ENCODE data around the gene LANCL2.

Gene LANCL2

GRCh38 chr7:55342216-55342871 lies 22.8 kb upstream of the LANCL2 start:
- no peaks in the 10 kb centered on the region for H3K36me3 ChIP-seq (ENCODE audit: control insufficient read depth in 1 of 2, insufficient read depth in 2 of 2, low read depth in 1 of 2, low read length in 2 of 2)
- no peak overlapping the region for H3K14ac ChIP-seq (ENCODE audit: low read length in 2 of 2)
- DNase-seq: no peak
- H3K79me1 ChIP-seq (replicated peaks; ENCODE audit: low read length, poor library complexity, severe bottlenecking): no peaks in the 10 kb centered on the region
- H3K27ac ChIP-seq (ENCODE audit: low read length, poor library complexity, severe bottlenecking): no peak overlapping the region
- no peaks in the 10 kb centered on the region for H3K9me3 ChIP-seq (ENCODE audit: control insufficient read depth, low read length)
- H3K4me3 ChIP-seq (ENCODE audit: insufficient read depth in 1 of 2, low read depth in 1 of 2, low read length in 2 of 2): no peak overlapping the region
- 92% methylated on average over 27 of the region's 27 CpGs for WGBS
- no peak overlapping the region for H2AK5ac ChIP-seq (ENCODE audit: low read length, severe bottlenecking)
- H3K27me3 ChIP-seq (ENCODE audit: control insufficient read depth in 1 of 2, insufficient read depth in 1 of 2, low read length in 2 of 2): peaks cover 0 to 2% of the 10 kb centered on the region in 2 experiments
- no peak overlapping the region for H4K91ac ChIP-seq (ENCODE audit: low read length)
- no peaks in the 10 kb centered on the region for H3K4me1 ChIP-seq (ENCODE audit: control insufficient read depth, insufficient read depth, low read depth, low read length)
- H2AFZ ChIP-seq (ENCODE audit: low read depth, low read length): no peak overlapping the region
- H2BK15ac ChIP-seq (ENCODE audit: low read depth, poor library complexity, severe bottlenecking): no peak overlapping the region
- no peak overlapping the region for H3K4ac ChIP-seq (ENCODE audit: low read depth in 1 of 2, low read length in 2 of 2)
- no peak overlapping the region for H3K9ac ChIP-seq (ENCODE audit: low read length)
- H3K18ac ChIP-seq (ENCODE audit: low read depth in 1 of 2, low read length in 2 of 2): no peak overlapping the region
- no peak overlapping the region for H3K4me2 ChIP-seq (ENCODE audit: low read length, poor library complexity, severe bottlenecking)
- no peak overlapping the region for H2BK12ac ChIP-seq (ENCODE audit: low read length in 2 of 2)
- H3K23ac ChIP-seq (ENCODE audit: low read length in 2 of 2): no peak overlapping the region
- no peak overlapping the region for H2BK5ac ChIP-seq (ENCODE audit: low read depth, low read length, poor library complexity, severe bottlenecking)
- no peak overlapping the region for H2BK120ac ChIP-seq (ENCODE audit: low read depth, low read length)
- no peak overlapping the region for H4K8ac ChIP-seq (ENCODE audit: low read length)

GRCh38 chr7:55343002-55343781 lies 21.9 kb upstream of the LANCL2 start:
- Histone ChIP-seq H2AK5ac (ENCODE audit: low read length, severe bottlenecking) (no peak overlapping the region), H4K91ac (ENCODE audit: low read length) (no peak overlapping the region), H3K9ac (ENCODE audit: low read length) (no peak overlapping the region), H2BK15ac (ENCODE audit: low read depth, poor library complexity, severe bottlenecking) (no peak overlapping the region), H3K4me1 (ENCODE audit: control insufficient read depth, insufficient read depth, low read depth, low read length) (no peaks in the 10 kb centered on the region), H3K27me3 (ENCODE audit: control insufficient read depth in 1 of 2, insufficient read depth in 1 of 2, low read length in 2 of 2) (no peaks in the 10 kb centered on the region), H4K8ac (ENCODE audit: low read length) (no peak overlapping the region), H2AFZ (ENCODE audit: low read depth, low read length) (no peak overlapping the region), H3K23ac (ENCODE audit: low read length in 2 of 2) (no peak overlapping the region), H3K18ac (ENCODE audit: low read depth in 1 of 2, low read length in 2 of 2) (no peak overlapping the region), H2BK120ac (ENCODE audit: low read depth, low read length) (no peak overlapping the region), H2BK5ac (ENCODE audit: low read depth, low read length, poor library complexity, severe bottlenecking) (no peak overlapping the region), H3K4me3 (ENCODE audit: insufficient read depth in 1 of 2, low read depth in 1 of 2, low read length in 2 of 2) (no peak overlapping the region), H3K36me3 (ENCODE audit: control insufficient read depth in 1 of 2, insufficient read depth in 2 of 2, low read depth in 1 of 2, low read length in 2 of 2) (no peaks in the 10 kb centered on the region), H3K14ac (ENCODE audit: low read length in 2 of 2) (no peak overlapping the region), H3K27ac (ENCODE audit: low read length, poor library complexity, severe bottlenecking) (no peak overlapping the region), H2BK12ac (ENCODE audit: low read length in 2 of 2) (no peak overlapping the region), H3K4me2 (ENCODE audit: low read length, poor library complexity, severe bottlenecking) (no peak overlapping the region), H3K79me1 (replicated peaks; ENCODE audit: low read length, poor library complexity, severe bottlenecking) (no peaks in the 10 kb centered on the region), H3K9me3 (ENCODE audit: control insufficient read depth, low read length) (no peaks in the 10 kb centered on the region), H3K4ac (ENCODE audit: low read depth in 1 of 2, low read length in 2 of 2) (no peak overlapping the region)
- WGBS: 85% methylated on average over 42 of the region's 42 CpGs
- no peak for DNase-seq

- no peaks in the 10 kb centered on the region for H3K9me3 ChIP-seq (ENCODE audit: control insufficient read depth, low read length)
- no peak overlapping the region for H2BK120ac ChIP-seq (ENCODE audit: low read depth, low read length)
- H3K14ac ChIP-seq (ENCODE audit: low read length in 2 of 2): no peak overlapping the region
- no peaks in the 10 kb centered on the region for H3K4me1 ChIP-seq (ENCODE audit: control insufficient read depth, insufficient read depth, low read depth, low read length)
- no peaks in the 10 kb centered on the region for H3K36me3 ChIP-seq (ENCODE audit: control insufficient read depth in 1 of 2, insufficient read depth in 2 of 2, low read depth in 1 of 2, low read length in 2 of 2)
- no peak overlapping the region for H2AK5ac ChIP-seq (ENCODE audit: low read length, severe bottlenecking)
- no peaks in the 10 kb centered on the region for H3K79me1 ChIP-seq (replicated peaks; ENCODE audit: low read length, poor library complexity, severe bottlenecking)
- H4K8ac ChIP-seq (ENCODE audit: low read length): no peak overlapping the region
- no peak overlapping the region for H3K4me3 ChIP-seq (ENCODE audit: insufficient read depth in 1 of 2, low read depth in 1 of 2, low read length in 2 of 2)
- no peak overlapping the region for H3K4ac ChIP-seq (ENCODE audit: low read depth in 1 of 2, low read length in 2 of 2)
- WGBS: 89% methylated on average over 47 of the region's 47 CpGs
- no peak overlapping the region for H3K18ac ChIP-seq (ENCODE audit: low read depth in 1 of 2, low read length in 2 of 2)
- H2BK15ac ChIP-seq (ENCODE audit: low read depth, poor library complexity, severe bottlenecking): no peak overlapping the region
- no peak overlapping the region for H3K23ac ChIP-seq (ENCODE audit: low read length in 2 of 2)
- no peak overlapping the region for H2AFZ ChIP-seq (ENCODE audit: low read depth, low read length)
- no peak overlapping the region for H3K27ac ChIP-seq (ENCODE audit: low read length, poor library complexity, severe bottlenecking)
- DNase-seq: no peak
- H3K9ac ChIP-seq (ENCODE audit: low read length): no peak overlapping the region
- no peak overlapping the region for H3K4me2 ChIP-seq (ENCODE audit: low read length, poor library complexity, severe bottlenecking)
- H2BK12ac ChIP-seq (ENCODE audit: low read length in 2 of 2): no peak overlapping the region
- H4K91ac ChIP-seq (ENCODE audit: low read length): peak overlapping the region; percentile 22
- H2BK5ac ChIP-seq (ENCODE audit: low read depth, low read length, poor library complexity, severe bottlenecking): no peak overlapping the region
- H3K27me3 ChIP-seq (ENCODE audit: control insufficient read depth in 1 of 2, insufficient read depth in 1 of 2, low read length in 2 of 2): no peaks in the 10 kb centered on the region
Measured at GRCh38 chr7:55343860-55344606, 21.1 kb upstream of the LANCL2 start.

- H2AFZ ChIP-seq (ENCODE audit: low read depth, low read length): no peak overlapping the region
- no peak overlapping the region for H2BK120ac ChIP-seq (ENCODE audit: low read depth, low read length)
- H2AK5ac ChIP-seq (ENCODE audit: low read length, severe bottlenecking): no peak overlapping the region
- H4K8ac ChIP-seq (ENCODE audit: low read length): no peak overlapping the region
- H3K4me2 ChIP-seq (ENCODE audit: low read length, poor library complexity, severe bottlenecking): no peak overlapping the region
- H2BK15ac ChIP-seq (ENCODE audit: low read depth, poor library complexity, severe bottlenecking): no peak overlapping the region
- H3K9me3 ChIP-seq (ENCODE audit: control insufficient read depth, low read length): no peaks in the 10 kb centered on the region
- DNase-seq: no peak
- no peak overlapping the region for H2BK5ac ChIP-seq (ENCODE audit: low read depth, low read length, poor library complexity, severe bottlenecking)
- no peak overlapping the region for H4K91ac ChIP-seq (ENCODE audit: low read length)
- no peak overlapping the region for H3K4ac ChIP-seq (ENCODE audit: low read depth in 1 of 2, low read length in 2 of 2)
- no peak overlapping the region for H3K9ac ChIP-seq (ENCODE audit: low read length)
- no peaks in the 10 kb centered on the region for H3K36me3 ChIP-seq (ENCODE audit: control insufficient read depth in 1 of 2, insufficient read depth in 2 of 2, low read depth in 1 of 2, low read length in 2 of 2)
- H3K4me1 ChIP-seq (ENCODE audit: control insufficient read depth, insufficient read depth, low read depth, low read length): no peaks in the 10 kb centered on the region
- no peak overlapping the region for H2BK12ac ChIP-seq (ENCODE audit: low read length in 2 of 2)
- H3K23ac ChIP-seq (ENCODE audit: low read length in 2 of 2): no peak overlapping the region
- H3K4me3 ChIP-seq (ENCODE audit: insufficient read depth in 1 of 2, low read depth in 1 of 2, low read length in 2 of 2): no peak overlapping the region
- WGBS: 95% methylated on average over 46 of the region's 46 CpGs
- H3K27me3 ChIP-seq (ENCODE audit: control insufficient read depth in 1 of 2, insufficient read depth in 1 of 2, low read length in 2 of 2): no peaks in the 10 kb centered on the region
- H3K27ac ChIP-seq (ENCODE audit: low read length, poor library complexity, severe bottlenecking): no peak overlapping the region
- H3K79me1 ChIP-seq (replicated peaks; ENCODE audit: low read length, poor library complexity, severe bottlenecking): no peaks in the 10 kb centered on the region
- H3K14ac ChIP-seq (ENCODE audit: low read length in 2 of 2): no peak overlapping the region
- no peak overlapping the region for H3K18ac ChIP-seq (ENCODE audit: low read depth in 1 of 2, low read length in 2 of 2)
Measured at GRCh38 chr7:55344840-55345239, 20.3 kb upstream of the LANCL2 start.

All from mesenchymal stem cell (in vitro differentiated cells and primary cell).